ENCODE results near the gene LGALS4.
"Not testable (repeated sequence)": the region's sequence is repeated elsewhere in the genome, so short reads cannot be mapped to it uniquely, and the experiment has no call there.

LGALS4 gene

GRCh38 chr19:38797781-38798180 is 15.0 kb downstream of the LGALS4 start:
- in situ Hi-C loops (cut with MboI; ENCODE audit: low sequenced_read_pairs): not testable (repeated sequence)

GRCh38 chr19:38796154-38796553 is 16.6 kb downstream of the LGALS4 start:
- in situ Hi-C loops (cut with MboI; ENCODE audit: low sequenced_read_pairs): no loop called here

GRCh38 chr19:38795549-38795948 is 17.2 kb downstream of the LGALS4 start:
- in situ Hi-C loops (cut with MboI; ENCODE audit: low sequenced_read_pairs): no loop called here

GRCh38 chr19:38793671-38794070 is 19.1 kb downstream of the LGALS4 start:
- in situ Hi-C loops (cut with MboI; ENCODE audit: low sequenced_read_pairs): no loop called here

GRCh38 chr19:38793177-38793576 is 19.6 kb downstream of the LGALS4 start:
- in situ Hi-C loops (cut with MboI; ENCODE audit: low sequenced_read_pairs): no loop called here

GRCh38 chr19:38792250-38793111 is 20.3 kb downstream of the LGALS4 start:
- in situ Hi-C loops (cut with MboI; ENCODE audit: low sequenced_read_pairs): no loop called here

- in situ Hi-C loops (cut with MboI; ENCODE audit: low sequenced_read_pairs): not testable (repeated sequence)
Measured at GRCh38 chr19:38791451-38792064, 21.2 kb downstream of the LGALS4 start.

- in situ Hi-C loops (cut with MboI; ENCODE audit: low sequenced_read_pairs): not testable (repeated sequence)
Measured at GRCh38 chr19:38790507-38791403, 22.0 kb downstream of the LGALS4 start.

GRCh38 chr19:38788478-38789243 is 24.1 kb downstream of the LGALS4 start, which contains the start of gene LGALS7B:
Gene LGALS7B (plus strand): TSS chr19:38789200. CDS start chr19:38789227, 27 bp downstream.
- in situ Hi-C loops (cut with MboI; ENCODE audit: low sequenced_read_pairs): no loop called here

- in situ Hi-C loops (cut with MboI; ENCODE audit: low sequenced_read_pairs): no loop called here
Measured at GRCh38 chr19:38786572-38787265, 26.0 kb downstream of the LGALS4 start.

- in situ Hi-C loops (cut with MboI; ENCODE audit: low sequenced_read_pairs): not testable (repeated sequence)
Measured at GRCh38 chr19:38786061-38786460, 26.7 kb downstream of the LGALS4 start.

- in situ Hi-C loops (cut with MboI; ENCODE audit: low sequenced_read_pairs): no loop called here
Measured at GRCh38 chr19:38785187-38785699, 27.5 kb downstream of the LGALS4 start.

GRCh38 chr19:38784224-38784623 is 28.5 kb downstream of the LGALS4 start:
- in situ Hi-C loops (cut with MboI; ENCODE audit: low sequenced_read_pairs): no loop called here

- in situ Hi-C loops (cut with MboI; ENCODE audit: low sequenced_read_pairs): not testable (repeated sequence)
Measured at GRCh38 chr19:38782212-38782611, 30.5 kb downstream of the LGALS4 start.

- in situ Hi-C loops (cut with MboI; ENCODE audit: low sequenced_read_pairs): no loop called here
Measured at GRCh38 chr19:38781058-38781457, 31.7 kb downstream of the LGALS4 start.

GRCh38 chr19:38780443-38780842 is 32.3 kb downstream of the LGALS4 start:
- in situ Hi-C loops (cut with MboI; ENCODE audit: low sequenced_read_pairs): no loop called here

- in situ Hi-C loops (cut with MboI; ENCODE audit: low sequenced_read_pairs): no loop called here
Measured at GRCh38 chr19:38778733-38779132, 34.0 kb downstream of the LGALS4 start.

GRCh38 chr19:38774181-38774950 is 38.4 kb downstream of the LGALS4 start:
- in situ Hi-C loops (cut with MboI; ENCODE audit: low sequenced_read_pairs): no loop called here

Data from hTERT RPE-1 (cell line).